ENCODE data around the gene DDX52.

DDX52 gene

DNA sequence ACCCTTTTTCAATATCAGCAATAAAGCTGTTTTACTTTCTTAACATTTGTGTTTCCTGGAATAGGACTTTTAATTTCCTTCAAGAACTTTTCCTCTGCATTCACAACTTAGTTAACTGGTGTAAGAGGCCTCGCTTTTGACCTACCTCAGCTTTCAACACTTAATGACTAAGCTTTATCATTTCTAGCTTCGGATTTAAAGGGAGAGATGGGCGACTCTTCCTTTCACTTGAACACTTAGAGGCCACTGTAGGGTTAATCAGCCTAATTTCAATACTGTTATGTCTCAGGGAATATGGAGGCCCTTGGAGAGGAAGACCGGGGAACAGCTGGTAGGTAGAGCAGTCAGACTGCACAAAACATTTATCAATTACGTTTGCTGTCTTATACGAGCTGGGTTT lies 38.7 kb downstream of the DDX52 start:
- no peak for TF ChIP-seq CTCF (IDR thresholded peaks at IDR 0.05; ENCODE audit: control insufficient read depth, insufficient read depth, low read depth, low read length, missing control alignments)
- H3K4me3 ChIP-seq (ENCODE audit: control insufficient read depth, low read depth, low read length) = no peak overlapping the region
- no peak for DNase-seq (ENCODE audit: low read depth)

DNA sequence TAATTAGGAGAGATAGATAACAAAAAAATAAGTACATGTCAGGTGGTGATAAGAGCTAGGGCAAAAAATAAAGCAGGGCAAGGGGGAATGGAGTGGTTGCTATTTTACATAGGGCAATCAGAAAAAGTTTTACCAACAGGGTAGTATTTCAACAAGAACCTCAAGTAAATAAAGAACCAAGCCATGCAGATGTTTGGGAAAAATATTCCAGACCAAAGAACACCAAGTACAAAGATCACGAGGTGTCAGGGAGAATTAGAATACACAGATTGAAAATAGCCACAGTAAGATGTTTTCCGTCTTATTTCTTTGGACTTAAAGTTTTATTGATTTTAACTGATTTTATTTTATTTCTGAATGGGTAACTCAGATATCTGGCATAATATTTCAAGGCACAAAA lies 45.1 kb downstream of the DDX52 start:
- no peak overlapping the region for H3K4me3 ChIP-seq (ENCODE audit: control insufficient read depth, low read depth, low read length)
- DNase-seq (ENCODE audit: low read depth) = no peak
- no peak for TF ChIP-seq CTCF (IDR thresholded peaks at IDR 0.05; ENCODE audit: control insufficient read depth, insufficient read depth, low read depth, low read length, missing control alignments)

DNA sequence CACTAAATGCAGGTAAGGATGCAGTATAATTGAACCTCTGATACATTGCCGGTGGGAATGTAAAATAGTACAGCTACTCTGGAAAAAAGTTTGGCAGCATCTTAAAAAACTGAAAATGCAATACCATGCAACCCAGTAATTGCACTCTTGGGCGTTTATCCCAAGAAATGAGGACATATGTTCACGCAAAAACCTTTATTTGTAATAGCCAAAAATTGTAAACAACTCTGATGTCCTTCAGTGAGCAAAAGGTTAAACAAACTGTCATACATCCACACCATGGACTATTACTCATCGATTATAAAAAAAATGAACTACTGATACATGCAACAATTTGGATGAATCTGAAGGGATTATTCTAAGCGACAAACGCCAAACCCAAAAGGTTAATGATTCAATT lies 51.0 kb downstream of the DDX52 start:
- DNase-seq (ENCODE audit: low read depth) = no peak
- H3K4me3 ChIP-seq (ENCODE audit: control insufficient read depth, low read depth, low read length) = no peak overlapping the region
- no peak for TF ChIP-seq CTCF (IDR thresholded peaks at IDR 0.05; ENCODE audit: control insufficient read depth, insufficient read depth, low read depth, low read length, missing control alignments)

DNA sequence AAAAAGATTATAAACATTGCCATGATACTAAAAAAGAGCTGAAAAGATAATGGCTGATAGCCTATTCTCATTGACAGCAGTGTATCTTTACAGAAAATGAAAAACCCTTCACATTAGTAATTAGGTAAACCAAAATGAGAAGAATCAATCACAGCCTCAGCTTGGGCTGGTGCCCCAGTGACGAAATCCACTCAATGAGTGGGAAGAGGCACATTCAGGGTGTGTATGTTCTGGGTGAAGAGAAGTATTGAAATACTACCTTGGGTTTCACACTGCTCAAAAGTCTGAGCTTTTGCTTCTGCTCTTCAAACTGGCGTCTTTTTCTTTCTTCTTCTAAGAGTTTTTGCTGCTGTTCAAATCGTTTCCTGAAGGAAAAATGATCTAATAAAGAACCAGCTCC lies 58.2 kb downstream of the DDX52 start:
- no peak for TF ChIP-seq CTCF (IDR thresholded peaks at IDR 0.05; ENCODE audit: control insufficient read depth, insufficient read depth, low read depth, low read length, missing control alignments)
- DNase-seq (ENCODE audit: low read depth) = no peak
- no peak overlapping the region for H3K4me3 ChIP-seq (ENCODE audit: control insufficient read depth, low read depth, low read length)

GRCh38 chr17:37576281-37576680 lies 67.0 kb downstream of the DDX52 start:
- H3K4me3 ChIP-seq (ENCODE audit: control insufficient read depth, low read depth, low read length) = no peak overlapping the region
- no peak for TF ChIP-seq CTCF (IDR thresholded peaks at IDR 0.05; ENCODE audit: control insufficient read depth, insufficient read depth, low read depth, low read length, missing control alignments)
- DNase-seq (ENCODE audit: low read depth) = no peak

- DNase-seq (ENCODE audit: low read depth) = no peak
- H3K4me3 ChIP-seq (ENCODE audit: control insufficient read depth, low read depth, low read length) = no peak overlapping the region
- no peak for TF ChIP-seq CTCF (IDR thresholded peaks at IDR 0.05; ENCODE audit: control insufficient read depth, insufficient read depth, low read depth, low read length, missing control alignments)
Measured at GRCh38 chr17:37574427-37574826, 68.8 kb downstream of the DDX52 start.

GRCh38 chr17:37571674-37572073 lies 71.6 kb downstream of the DDX52 start:
- H3K4me3 ChIP-seq (ENCODE audit: control insufficient read depth, low read depth, low read length) = no peak overlapping the region
- no peak for TF ChIP-seq CTCF (IDR thresholded peaks at IDR 0.05; ENCODE audit: control insufficient read depth, insufficient read depth, low read depth, low read length, missing control alignments)
- DNase-seq (ENCODE audit: low read depth) = no peak

Measured in AG09309 (cell line).